ENCODE results near the gene CHD8. TPM values are rescaled to one million over a fixed set of nuclear protein-coding genes. Genes with fewer than 3 reads are reported as not detected.

Gene CHD8
- total and polyA plus RNA-seq, 2 of the 13 experiments (the other 11 are each of a cell fraction or from before 2014, with no cell fraction given): 35.1 to 79.6 TPM

DNA sequence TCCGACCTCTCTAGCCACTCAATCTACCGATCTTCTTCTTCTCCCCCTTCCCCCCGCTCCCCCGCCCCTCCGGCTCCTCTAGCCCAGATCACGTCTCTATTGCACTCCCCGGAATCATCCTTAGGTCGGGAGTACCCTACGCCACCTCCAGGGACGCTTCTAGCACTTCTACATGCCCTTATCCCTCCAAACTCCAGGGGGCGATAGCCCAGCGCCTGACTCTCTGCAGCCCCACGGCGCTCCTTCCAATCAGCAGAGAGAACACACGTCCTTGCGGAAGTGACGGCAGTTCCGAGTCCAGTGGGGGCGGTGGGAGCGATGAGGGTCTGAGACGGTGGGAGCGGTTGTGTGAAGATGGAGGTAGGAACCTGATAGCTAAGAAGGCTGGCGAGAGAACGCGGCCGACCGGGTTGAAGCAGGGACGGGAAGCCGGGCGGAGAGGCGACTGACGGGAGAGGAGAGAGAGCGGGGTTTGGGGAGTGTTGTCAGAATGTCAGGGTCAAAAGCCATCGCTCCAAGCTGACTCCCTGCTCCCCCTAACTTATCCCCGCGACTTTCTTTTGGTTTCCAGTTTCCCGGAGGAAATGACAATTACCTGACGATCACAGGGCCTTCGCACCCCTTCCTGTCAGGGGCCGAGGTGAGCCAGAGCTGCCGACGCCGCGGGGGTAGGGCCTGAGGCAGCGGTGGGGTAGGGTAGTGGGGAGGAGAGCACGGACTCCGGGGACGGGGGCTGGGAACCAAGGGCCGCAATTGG, 21.2 kb upstream of the CHD8 start, which contains the start of the genes RAB2B and TOX4 (continued):
- TF ChIP-seq, protein P1, sequence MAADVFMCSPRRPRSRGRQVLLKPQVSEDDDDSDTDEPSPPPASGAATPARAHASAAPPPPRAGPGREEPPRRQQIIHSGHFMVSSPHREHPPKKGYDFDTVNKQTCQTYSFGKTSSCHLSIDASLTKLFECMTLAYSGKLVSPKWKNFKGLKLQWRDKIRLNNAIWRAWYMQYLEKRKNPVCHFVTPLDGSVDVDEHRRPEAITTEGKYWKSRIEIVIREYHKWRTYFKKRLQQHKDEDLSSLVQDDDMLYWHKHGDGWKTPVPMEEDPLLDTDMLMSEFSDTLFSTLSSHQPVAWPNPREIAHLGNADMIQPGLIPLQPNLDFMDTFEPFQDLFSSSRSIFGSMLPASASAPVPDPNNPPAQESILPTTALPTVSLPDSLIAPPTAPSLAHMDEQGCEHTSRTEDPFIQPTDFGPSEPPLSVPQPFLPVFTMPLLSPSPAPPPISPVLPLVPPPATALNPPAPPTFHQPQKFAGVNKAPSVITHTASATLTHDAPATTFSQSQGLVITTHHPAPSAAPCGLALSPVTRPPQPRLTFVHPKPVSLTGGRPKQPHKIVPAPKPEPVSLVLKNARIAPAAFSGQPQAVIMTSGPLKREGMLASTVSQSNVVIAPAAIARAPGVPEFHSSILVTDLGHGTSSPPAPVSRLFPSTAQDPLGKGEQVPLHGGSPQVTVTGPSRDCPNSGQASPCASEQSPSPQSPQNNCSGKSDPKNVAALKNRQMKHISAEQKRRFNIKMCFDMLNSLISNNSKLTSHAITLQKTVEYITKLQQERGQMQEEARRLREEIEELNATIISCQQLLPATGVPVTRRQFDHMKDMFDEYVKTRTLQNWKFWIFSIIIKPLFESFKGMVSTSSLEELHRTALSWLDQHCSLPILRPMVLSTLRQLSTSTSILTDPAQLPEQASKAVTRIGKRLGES (CRISPR knock-in tag; IDR thresholded peaks at IDR 0.05; ENCODE audit: borderline replicate concordance): no peak
- TF ChIP-seq HMG20B (CRISPR knock-in tag; conservative IDR thresholded peaks at IDR 0.05): peak; percentile 37; the same call in 1 of the 2 replicates
- TF ChIP-seq BCL3 (CRISPR knock-in tag; IDR thresholded peaks at IDR 0.05): peak; percentile 94
- peak; percentile 77; the same call in 1 of the 2 replicates for TF ChIP-seq ZNF441 (CRISPR knock-in tag; IDR thresholded peaks at IDR 0.05; ENCODE audit: borderline replicate concordance)
- 0 out of 2 replicates have a peak, but pooled peaks have one; percentile 43 for TF ChIP-seq PAWR (CRISPR knock-in tag; IDR thresholded peaks at IDR 0.05; ENCODE audit: borderline replicate concordance)
- peak; percentile 88; the same call in 1 of the 2 replicates for TF ChIP-seq ZNF44 (CRISPR knock-in tag; IDR thresholded peaks at IDR 0.05)
- TF ChIP-seq HMGA1 (CRISPR knock-in tag; conservative IDR thresholded peaks at IDR 0.05): no peak
- TF ChIP-seq, protein P2, sequence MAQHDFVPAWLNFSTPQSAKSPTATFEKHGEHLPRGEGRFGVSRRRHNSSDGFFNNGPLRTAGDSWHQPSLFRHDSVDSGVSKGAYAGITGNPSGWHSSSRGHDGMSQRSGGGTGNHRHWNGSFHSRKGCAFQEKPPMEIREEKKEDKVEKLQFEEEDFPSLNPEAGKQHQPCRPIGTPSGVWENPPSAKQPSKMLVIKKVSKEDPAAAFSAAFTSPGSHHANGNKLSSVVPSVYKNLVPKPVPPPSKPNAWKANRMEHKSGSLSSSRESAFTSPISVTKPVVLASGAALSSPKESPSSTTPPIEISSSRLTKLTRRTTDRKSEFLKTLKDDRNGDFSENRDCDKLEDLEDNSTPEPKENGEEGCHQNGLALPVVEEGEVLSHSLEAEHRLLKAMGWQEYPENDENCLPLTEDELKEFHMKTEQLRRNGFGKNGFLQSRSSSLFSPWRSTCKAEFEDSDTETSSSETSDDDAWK (CRISPR knock-in tag; IDR thresholded peaks at IDR 0.05): no peak
- TF ChIP-seq SYNCRIP (IDR thresholded peaks at IDR 0.05; ENCODE audit: insufficient read depth, low read depth, low read length): no peak
- peak; percentile 97 for TF ChIP-seq ZNF567 (CRISPR knock-in tag; IDR thresholded peaks at IDR 0.05; ENCODE audit: borderline replicate concordance)
- TF ChIP-seq ATF7 (IDR thresholded peaks at IDR 0.05): peak; percentile 37; the same call in 1 of the 2 replicates
- peak; percentile 86 for TF ChIP-seq ATF7 (CRISPR knock-in tag; IDR thresholded peaks at IDR 0.05)
- TF ChIP-seq ZNF678 (CRISPR knock-in tag; IDR thresholded peaks at IDR 0.05): peak; percentile 82; the same call in 1 of the 2 replicates
- peak; percentile 84 for TF ChIP-seq ESRRA (CRISPR knock-in tag; IDR thresholded peaks at IDR 0.05; ENCODE audit: low read depth)
- TF ChIP-seq ZFP90 (CRISPR knock-in tag; IDR thresholded peaks at IDR 0.05; ENCODE audit: borderline replicate concordance): peak; percentile 95
- no peak for TF ChIP-seq ZNF17 (CRISPR knock-in tag; IDR thresholded peaks at IDR 0.05)
- no peak for TF ChIP-seq ZNF616 (CRISPR knock-in tag; IDR thresholded peaks at IDR 0.05; ENCODE audit: low read depth)
- peak; percentile 64; the same call in 1 of the 2 replicates for TF ChIP-seq MAF1 (CRISPR knock-in tag; IDR thresholded peaks at IDR 0.05; ENCODE audit: borderline replicate concordance)
- TF ChIP-seq FOXA3 (CRISPR knock-in tag; IDR thresholded peaks at IDR 0.05): peak; percentile 74
- peak; percentile 94 for TF ChIP-seq NR2C2 (CRISPR knock-in tag; IDR thresholded peaks at IDR 0.05; ENCODE audit: borderline replicate concordance)
- peak; percentile 90 for TF ChIP-seq ELF3 (CRISPR knock-in tag; IDR thresholded peaks at IDR 0.05)
- no peak for TF ChIP-seq ZNF121 (CRISPR knock-in tag; IDR thresholded peaks at IDR 0.05)
- TF ChIP-seq CBX2 (IDR thresholded peaks at IDR 0.05; ENCODE audit: low read depth, low read length): no peak
- no peak; the same call in 1 of the 2 replicates for TF ChIP-seq CBX2 (CRISPR knock-in tag; IDR thresholded peaks at IDR 0.05; ENCODE audit: low read depth)
- TF ChIP-seq ZSCAN30 (CRISPR knock-in tag; IDR thresholded peaks at IDR 0.05): no peak
- TF ChIP-seq ZNF781 (CRISPR knock-in tag; IDR thresholded peaks at IDR 0.05; ENCODE audit: borderline replicate concordance, not compliant biosample characterization): no peak
